WTC11 (cell line): ENCODE data around the gene ASB3.

ENCODE experiments used
- NFATC4 ChIP-seq: fragments of 250-450 bp; sonication (Bioruptor Pico); IDR thresholded peaks from 2 replicates; pipeline ENCODE4 v1.9.0; 2021; ENCODE audit warnings: mild to moderate bottlenecking
- TF ChIP-seq, protein P1 (sequence below): sonication (generic); formaldehyde crosslinking; IDR thresholded peaks from 2 replicates; pipeline ENCODE4 v1.8.0; 2022; ENCODE audit warnings: mild to moderate bottlenecking, missing genetic modification reagents
- TF ChIP-seq, protein P2 (sequence below): fragments of 200-600 bp; IDR thresholded peaks from 2 replicates; pipeline ENCODE4 v1.8.0; 2022; ENCODE audit warnings: antibody characterized with exemption
- TF ChIP-seq, protein P3 (sequence below): sonication (generic); formaldehyde crosslinking; IDR thresholded peaks from 2 replicates; pipeline ENCODE4 v1.8.0; 2022; ENCODE audit warnings: missing genetic modification reagents
- TF ChIP-seq, protein P4 (sequence below): sonication (generic); formaldehyde crosslinking; IDR thresholded peaks from 2 replicates; pipeline ENCODE4 v1.8.1; 2023; ENCODE audit warnings: mild to moderate bottlenecking, missing genetic modification reagents, moderate library complexity
- TF ChIP-seq, protein P5 (sequence below): sonication (generic); formaldehyde crosslinking; IDR thresholded peaks from 2 replicates; pipeline ENCODE4 v1.8.0; 2023; ENCODE audit warnings: missing genetic modification reagents

DNA sequence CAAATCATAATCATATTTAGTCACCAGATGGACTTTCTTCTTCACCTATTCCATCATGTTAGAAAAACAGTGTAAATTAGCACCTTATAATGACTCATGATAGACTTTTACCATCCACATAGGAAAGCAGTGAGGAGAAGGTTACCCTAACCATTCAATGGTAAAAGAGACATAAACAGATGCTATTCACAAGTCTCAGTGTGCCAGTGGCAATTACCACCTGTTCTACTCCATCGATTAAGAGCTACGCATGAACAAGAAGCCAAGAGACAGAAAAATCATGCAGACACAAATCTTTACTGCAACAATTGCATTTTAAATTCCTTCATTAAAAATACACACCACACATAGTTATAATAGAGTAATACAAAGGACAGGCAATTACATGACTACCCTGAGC, 125.9 kb downstream of the ASB3 start:
- TF ChIP-seq, protein P1, sequence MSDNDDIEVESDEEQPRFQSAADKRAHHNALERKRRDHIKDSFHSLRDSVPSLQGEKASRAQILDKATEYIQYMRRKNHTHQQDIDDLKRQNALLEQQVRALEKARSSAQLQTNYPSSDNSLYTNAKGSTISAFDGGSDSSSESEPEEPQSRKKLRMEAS (CRISPR knock-in tag): no peak
- TF ChIP-seq, protein P2, sequence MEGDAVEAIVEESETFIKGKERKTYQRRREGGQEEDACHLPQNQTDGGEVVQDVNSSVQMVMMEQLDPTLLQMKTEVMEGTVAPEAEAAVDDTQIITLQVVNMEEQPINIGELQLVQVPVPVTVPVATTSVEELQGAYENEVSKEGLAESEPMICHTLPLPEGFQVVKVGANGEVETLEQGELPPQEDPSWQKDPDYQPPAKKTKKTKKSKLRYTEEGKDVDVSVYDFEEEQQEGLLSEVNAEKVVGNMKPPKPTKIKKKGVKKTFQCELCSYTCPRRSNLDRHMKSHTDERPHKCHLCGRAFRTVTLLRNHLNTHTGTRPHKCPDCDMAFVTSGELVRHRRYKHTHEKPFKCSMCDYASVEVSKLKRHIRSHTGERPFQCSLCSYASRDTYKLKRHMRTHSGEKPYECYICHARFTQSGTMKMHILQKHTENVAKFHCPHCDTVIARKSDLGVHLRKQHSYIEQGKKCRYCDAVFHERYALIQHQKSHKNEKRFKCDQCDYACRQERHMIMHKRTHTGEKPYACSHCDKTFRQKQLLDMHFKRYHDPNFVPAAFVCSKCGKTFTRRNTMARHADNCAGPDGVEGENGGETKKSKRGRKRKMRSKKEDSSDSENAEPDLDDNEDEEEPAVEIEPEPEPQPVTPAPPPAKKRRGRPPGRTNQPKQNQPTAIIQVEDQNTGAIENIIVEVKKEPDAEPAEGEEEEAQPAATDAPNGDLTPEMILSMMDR: no peak
- TF ChIP-seq, protein P3, sequence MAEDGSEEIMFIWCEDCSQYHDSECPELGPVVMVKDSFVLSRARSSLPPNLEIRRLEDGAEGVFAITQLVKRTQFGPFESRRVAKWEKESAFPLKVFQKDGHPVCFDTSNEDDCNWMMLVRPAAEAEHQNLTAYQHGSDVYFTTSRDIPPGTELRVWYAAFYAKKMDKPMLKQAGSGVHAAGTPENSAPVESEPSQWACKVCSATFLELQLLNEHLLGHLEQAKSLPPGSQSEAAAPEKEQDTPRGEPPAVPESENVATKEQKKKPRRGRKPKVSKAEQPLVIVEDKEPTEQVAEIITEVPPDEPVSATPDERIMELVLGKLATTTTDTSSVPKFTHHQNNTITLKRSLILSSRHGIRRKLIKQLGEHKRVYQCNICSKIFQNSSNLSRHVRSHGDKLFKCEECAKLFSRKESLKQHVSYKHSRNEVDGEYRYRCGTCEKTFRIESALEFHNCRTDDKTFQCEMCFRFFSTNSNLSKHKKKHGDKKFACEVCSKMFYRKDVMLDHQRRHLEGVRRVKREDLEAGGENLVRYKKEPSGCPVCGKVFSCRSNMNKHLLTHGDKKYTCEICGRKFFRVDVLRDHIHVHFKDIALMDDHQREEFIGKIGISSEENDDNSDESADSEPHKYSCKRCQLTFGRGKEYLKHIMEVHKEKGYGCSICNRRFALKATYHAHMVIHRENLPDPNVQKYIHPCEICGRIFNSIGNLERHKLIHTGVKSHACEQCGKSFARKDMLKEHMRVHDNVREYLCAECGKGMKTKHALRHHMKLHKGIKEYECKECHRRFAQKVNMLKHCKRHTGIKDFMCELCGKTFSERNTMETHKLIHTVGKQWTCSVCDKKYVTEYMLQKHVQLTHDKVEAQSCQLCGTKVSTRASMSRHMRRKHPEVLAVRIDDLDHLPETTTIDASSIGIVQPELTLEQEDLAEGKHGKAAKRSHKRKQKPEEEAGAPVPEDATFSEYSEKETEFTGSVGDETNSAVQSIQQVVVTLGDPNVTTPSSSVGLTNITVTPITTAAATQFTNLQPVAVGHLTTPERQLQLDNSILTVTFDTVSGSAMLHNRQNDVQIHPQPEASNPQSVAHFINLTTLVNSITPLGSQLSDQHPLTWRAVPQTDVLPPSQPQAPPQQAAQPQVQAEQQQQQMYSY (CRISPR knock-in tag): no peak
- TF ChIP-seq, protein P4, sequence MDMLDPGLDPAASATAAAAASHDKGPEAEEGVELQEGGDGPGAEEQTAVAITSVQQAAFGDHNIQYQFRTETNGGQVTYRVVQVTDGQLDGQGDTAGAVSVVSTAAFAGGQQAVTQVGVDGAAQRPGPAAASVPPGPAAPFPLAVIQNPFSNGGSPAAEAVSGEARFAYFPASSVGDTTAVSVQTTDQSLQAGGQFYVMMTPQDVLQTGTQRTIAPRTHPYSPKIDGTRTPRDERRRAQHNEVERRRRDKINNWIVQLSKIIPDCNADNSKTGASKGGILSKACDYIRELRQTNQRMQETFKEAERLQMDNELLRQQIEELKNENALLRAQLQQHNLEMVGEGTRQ (CRISPR knock-in tag): no peak
- TF ChIP-seq NFATC4 (CRISPR knock-in tag): no peak
- TF ChIP-seq, protein P5, sequence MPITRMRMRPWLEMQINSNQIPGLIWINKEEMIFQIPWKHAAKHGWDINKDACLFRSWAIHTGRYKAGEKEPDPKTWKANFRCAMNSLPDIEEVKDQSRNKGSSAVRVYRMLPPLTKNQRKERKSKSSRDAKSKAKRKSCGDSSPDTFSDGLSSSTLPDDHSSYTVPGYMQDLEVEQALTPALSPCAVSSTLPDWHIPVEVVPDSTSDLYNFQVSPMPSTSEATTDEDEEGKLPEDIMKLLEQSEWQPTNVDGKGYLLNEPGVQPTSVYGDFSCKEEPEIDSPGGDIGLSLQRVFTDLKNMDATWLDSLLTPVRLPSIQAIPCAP (CRISPR knock-in tag): no peak
